ENCODE measurements around the gene ID2. TPM values are rescaled to one million over a fixed set of nuclear protein-coding genes. Genes with fewer than 3 reads are reported as not detected.
A peak's percentile ranks its signal among the peaks of the same experiment; 100 is the strongest.

Gene ID2
- total and polyA plus RNA-seq, 9 donors: 23.8 to 77.4 (median 39.7) TPM

DNA sequence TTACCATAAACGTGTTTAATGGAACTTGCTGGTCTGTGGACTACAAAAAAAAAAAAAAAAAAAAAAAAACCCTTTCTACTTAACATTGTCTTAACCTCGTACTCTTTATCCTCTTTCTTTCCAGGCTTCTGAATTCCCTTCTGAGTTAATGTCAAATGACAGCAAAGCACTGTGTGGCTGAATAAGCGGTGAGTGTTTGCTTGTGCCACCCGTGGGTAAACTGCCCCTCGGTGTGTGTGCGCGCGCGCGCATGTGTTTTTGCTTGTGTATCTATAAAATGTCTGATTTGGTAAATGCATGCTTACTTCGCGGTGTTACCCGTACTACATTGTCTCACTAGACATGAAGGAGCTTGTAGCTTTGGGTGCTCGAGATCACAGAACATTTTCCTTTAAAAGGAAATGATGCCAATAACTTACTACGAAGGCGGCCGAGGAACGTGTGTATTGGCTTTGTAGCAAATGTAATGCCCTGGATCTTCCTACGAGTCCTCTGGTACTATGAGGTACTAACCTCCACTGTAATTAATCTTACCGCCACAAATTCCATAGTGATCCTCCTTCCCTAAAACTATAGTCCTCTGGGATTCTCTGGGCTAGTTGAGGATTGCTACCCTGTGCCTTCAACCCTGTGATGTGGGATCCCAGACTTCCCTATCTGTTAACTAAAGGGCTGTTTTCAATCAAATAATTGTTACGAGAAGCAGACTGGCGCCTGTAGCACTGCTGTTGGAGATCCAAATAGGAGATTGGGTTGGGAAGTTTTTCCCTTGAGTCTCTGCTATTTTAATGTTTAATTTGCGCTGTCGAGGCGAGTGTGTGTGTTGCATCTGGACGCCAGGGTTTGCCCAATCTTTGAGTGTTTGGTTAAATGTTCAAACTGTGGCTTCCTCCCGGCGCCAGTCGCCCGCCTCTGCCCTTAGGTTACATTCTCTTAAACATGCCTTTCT lies 1.1 kb downstream of the ID2 start:
- DNase-seq: peak; percentile 54
- peak overlapping the region; percentile 69 for H3K27ac ChIP-seq (ENCODE audit: low read length)
- H3K36me3 ChIP-seq (ENCODE audit: control insufficient read depth, insufficient read depth, low read length): no peaks in the 10 kb centered on the region
- no peaks in the 10 kb centered on the region for H3K9me3 ChIP-seq (replicated peaks; ENCODE audit: control insufficient read depth, low read depth, low read length)
- H3K4me1 ChIP-seq (ENCODE audit: control insufficient read depth, insufficient read depth, low read length): peaks cover 39% of the 10 kb centered on the region
- H3K27me3 ChIP-seq (ENCODE audit: control insufficient read depth, insufficient read depth, low read length): peaks cover 20% of the 10 kb centered on the region
- 14% methylated on average over 2 of the region's 30 CpGs for WGBS (ENCODE audit: insufficient coverage)
- peak overlapping the region; percentile 60 for H3K4me3 ChIP-seq (ENCODE audit: low read length)

- WGBS (ENCODE audit: insufficient coverage): 33% methylated on average over 3 of the region's 3 CpGs
- peak; percentile 66 for DNase-seq
- H3K4me1 ChIP-seq (ENCODE audit: control insufficient read depth, insufficient read depth, low read length): peaks cover 30% of the 10 kb centered on the region
Observed at GRCh38 chr2:8684540-8684877, 2.7 kb downstream of the ID2 start.

GRCh38 chr2:8684878-8685696 lies 3.2 kb downstream of the ID2 start:
- WGBS (ENCODE audit: insufficient coverage): under 1% methylated on average over 87 of the region's 87 CpGs
- no peaks in the 10 kb centered on the region for H3K9me3 ChIP-seq (replicated peaks; ENCODE audit: control insufficient read depth, low read depth, low read length)
- DNase-seq: peak; percentile 43
- H3K27ac ChIP-seq (ENCODE audit: low read length): peak overlapping the region; percentile 59
- H3K4me1 ChIP-seq (ENCODE audit: control insufficient read depth, insufficient read depth, low read length): peaks cover 26% of the 10 kb centered on the region
- peak overlapping the region; percentile 44 for H3K4me3 ChIP-seq (ENCODE audit: low read length)
- H3K27me3 ChIP-seq (ENCODE audit: control insufficient read depth, insufficient read depth, low read length): peaks cover 20% of the 10 kb centered on the region
- H3K36me3 ChIP-seq (ENCODE audit: control insufficient read depth, insufficient read depth, low read length): no peaks in the 10 kb centered on the region

More at GRCh38 chr2:8684540-8684877, 2.7 kb downstream of the ID2 start:
- H3K27ac ChIP-seq (ENCODE audit: low read length): peak overlapping the region; percentile 59
- no peaks in the 10 kb centered on the region for H3K36me3 ChIP-seq (ENCODE audit: control insufficient read depth, insufficient read depth, low read length)
- H3K9me3 ChIP-seq (replicated peaks; ENCODE audit: control insufficient read depth, low read depth, low read length): no peaks in the 10 kb centered on the region
- H3K27me3 ChIP-seq (ENCODE audit: control insufficient read depth, insufficient read depth, low read length): peaks cover 20% of the 10 kb centered on the region
- H3K4me3 ChIP-seq (ENCODE audit: low read length): peak overlapping the region; percentile 44

GRCh38 chr2:8685697-8686358 lies 4.0 kb downstream of the ID2 start:
- H3K27me3 ChIP-seq (ENCODE audit: control insufficient read depth, insufficient read depth, low read length): peaks cover 20% of the 10 kb centered on the region
- DNase-seq: peak; percentile 69
- no peaks in the 10 kb centered on the region for H3K36me3 ChIP-seq (ENCODE audit: control insufficient read depth, insufficient read depth, low read length)
- WGBS (ENCODE audit: insufficient coverage): under 1% methylated on average over 41 of the region's 50 CpGs
- H3K9me3 ChIP-seq (replicated peaks; ENCODE audit: control insufficient read depth, low read depth, low read length): no peaks in the 10 kb centered on the region
- H3K4me1 ChIP-seq (ENCODE audit: control insufficient read depth, insufficient read depth, low read length): peaks cover 21% of the 10 kb centered on the region
- peak overlapping the region; percentile 44 for H3K4me3 ChIP-seq (ENCODE audit: low read length)
- H3K27ac ChIP-seq (ENCODE audit: low read length): no peak overlapping the region

DNA sequence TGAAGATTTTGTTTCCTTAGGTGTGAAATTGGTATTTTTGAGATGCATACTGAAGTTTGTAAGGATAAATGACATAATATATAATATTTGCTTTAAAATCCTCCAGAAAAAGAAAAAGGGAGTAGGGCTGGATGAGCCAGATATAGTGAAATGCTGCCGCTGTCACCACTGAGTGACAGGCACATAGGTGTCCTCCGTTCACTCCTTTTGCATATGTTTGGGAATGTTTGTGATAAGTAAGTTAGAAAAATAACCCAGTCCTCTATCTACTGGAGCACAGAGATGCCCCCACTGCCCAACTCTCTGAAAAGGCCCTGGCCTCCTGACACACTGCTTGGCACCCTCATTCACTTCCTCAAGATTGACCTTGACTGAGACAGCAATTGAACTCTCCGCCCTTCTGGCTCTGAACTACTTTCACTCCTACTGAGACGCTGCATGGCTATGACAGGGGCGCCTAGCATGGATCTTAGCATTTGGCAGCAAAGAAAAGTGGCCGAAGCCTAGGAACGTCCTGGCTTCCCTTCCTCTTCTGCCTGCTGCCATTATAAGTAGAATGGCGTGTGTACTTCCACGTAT lies 10.1 kb downstream of the ID2 start:
- peaks cover 4% of the 10 kb centered on the region for H3K4me1 ChIP-seq (ENCODE audit: control insufficient read depth, insufficient read depth, low read length)
- H3K4me3 ChIP-seq (ENCODE audit: low read length): no peak overlapping the region
- no peaks in the 10 kb centered on the region for H3K9me3 ChIP-seq (replicated peaks; ENCODE audit: control insufficient read depth, low read depth, low read length)
- no peak for DNase-seq
- no peaks in the 10 kb centered on the region for H3K36me3 ChIP-seq (ENCODE audit: control insufficient read depth, insufficient read depth, low read length)
- peaks cover 13% of the 10 kb centered on the region for H3K27me3 ChIP-seq (ENCODE audit: control insufficient read depth, insufficient read depth, low read length)
- H3K27ac ChIP-seq (ENCODE audit: low read length): no peak overlapping the region
- WGBS (ENCODE audit: insufficient coverage): 100% methylated on average over 2 of the region's 9 CpGs

DNA sequence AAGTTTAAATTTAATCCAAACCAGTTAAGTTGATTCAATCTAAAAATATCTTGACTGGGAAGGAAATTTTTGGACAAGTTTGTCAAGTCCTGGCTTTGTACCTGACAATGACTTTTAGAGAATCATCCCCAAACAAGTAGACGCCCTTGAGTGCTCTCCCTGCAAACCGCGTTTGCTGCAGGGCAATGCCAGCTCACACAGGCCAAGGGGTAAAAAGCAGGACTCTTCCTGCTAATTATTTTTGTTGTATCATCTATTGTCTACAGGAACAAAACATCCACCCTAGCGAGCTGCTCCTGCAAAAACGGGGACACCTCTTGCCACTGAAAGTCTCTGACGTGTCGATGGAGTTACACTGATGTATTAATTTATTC lies 10.9 kb downstream of the ID2 start:
- Histone ChIP-seq H3K4me3 (ENCODE audit: low read length) (no peak overlapping the region), H3K27me3 (ENCODE audit: control insufficient read depth, insufficient read depth, low read length) (peaks cover 13% of the 10 kb centered on the region), H3K9me3 (replicated peaks; ENCODE audit: control insufficient read depth, low read depth, low read length) (no peaks in the 10 kb centered on the region), H3K4me1 (ENCODE audit: control insufficient read depth, insufficient read depth, low read length) (peaks cover 4% of the 10 kb centered on the region), H3K36me3 (ENCODE audit: control insufficient read depth, insufficient read depth, low read length) (no peaks in the 10 kb centered on the region), H3K27ac (ENCODE audit: low read length) (no peak overlapping the region)
- 73% methylated on average over 3 of the region's 7 CpGs for WGBS (ENCODE audit: insufficient coverage)
- DNase-seq: no peak

DNA sequence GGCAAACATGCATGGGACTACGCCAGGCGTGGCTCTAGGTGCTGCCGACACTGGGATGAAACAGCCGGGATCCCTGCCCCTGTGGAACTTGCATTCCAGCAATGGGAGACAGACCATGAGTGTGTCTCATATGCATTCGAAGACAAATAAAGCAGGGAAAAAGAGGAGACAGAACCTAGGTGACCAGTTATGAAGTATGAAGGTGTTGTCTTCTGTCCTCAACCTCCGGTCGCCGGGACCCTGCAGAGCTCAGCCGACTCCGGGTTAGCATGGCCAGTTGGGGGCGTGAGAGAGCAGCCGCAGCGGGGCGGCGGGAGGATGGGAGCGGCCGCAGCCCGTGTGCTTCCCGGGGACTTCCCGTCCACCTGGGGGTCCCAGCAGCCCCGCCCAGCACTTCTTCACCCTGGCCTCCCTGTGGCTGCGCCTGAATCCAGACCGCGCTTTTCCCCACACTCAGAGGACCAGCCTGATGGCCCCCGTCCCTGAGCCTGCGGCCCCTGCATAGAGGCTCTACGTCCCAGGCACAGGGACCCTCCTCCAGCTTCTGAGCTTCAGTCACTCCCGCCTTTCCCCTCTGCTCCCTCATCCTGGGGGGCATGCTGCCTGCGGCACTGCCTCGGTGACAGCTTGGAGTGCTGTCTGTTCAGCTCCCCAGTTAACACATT lies 11.4 kb downstream of the ID2 start:
- Histone ChIP-seq H3K27me3 (ENCODE audit: control insufficient read depth, insufficient read depth, low read length) (peaks cover 13% of the 10 kb centered on the region), H3K27ac (ENCODE audit: low read length) (no peak overlapping the region), H3K36me3 (ENCODE audit: control insufficient read depth, insufficient read depth, low read length) (no peaks in the 10 kb centered on the region), H3K4me1 (ENCODE audit: control insufficient read depth, insufficient read depth, low read length) (peaks cover 4% of the 10 kb centered on the region), H3K4me3 (ENCODE audit: low read length) (no peak overlapping the region), H3K9me3 (replicated peaks; ENCODE audit: control insufficient read depth, low read depth, low read length) (no peaks in the 10 kb centered on the region)
- WGBS (ENCODE audit: insufficient coverage): 21% methylated on average over 29 of the region's 30 CpGs
- DNase-seq: no peak

DNA sequence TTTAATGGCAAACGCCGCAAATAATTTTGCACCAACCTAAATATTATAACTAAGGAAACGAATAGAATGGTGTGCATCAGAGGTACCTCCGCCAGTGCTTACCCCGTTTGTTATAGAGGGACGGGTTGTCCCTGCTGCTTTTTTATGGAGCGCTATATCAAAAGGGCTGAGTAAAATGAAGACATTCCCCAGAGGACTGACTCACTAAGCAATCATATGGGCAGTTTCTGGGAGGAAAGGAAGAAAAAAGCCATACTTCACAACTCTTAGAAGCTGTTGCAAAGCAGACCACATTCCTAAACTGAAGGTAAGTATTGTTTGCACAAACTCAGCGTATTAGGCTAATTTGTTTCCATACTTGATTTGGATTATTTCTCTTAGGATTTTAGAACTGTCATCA lies 12.9 kb downstream of the ID2 start:
- no peak overlapping the region for H3K27ac ChIP-seq (ENCODE audit: low read length)
- no peaks in the 10 kb centered on the region for H3K36me3 ChIP-seq (ENCODE audit: control insufficient read depth, insufficient read depth, low read length)
- H3K9me3 ChIP-seq (replicated peaks; ENCODE audit: control insufficient read depth, low read depth, low read length): no peaks in the 10 kb centered on the region
- peaks cover 4% of the 10 kb centered on the region for H3K4me1 ChIP-seq (ENCODE audit: control insufficient read depth, insufficient read depth, low read length)
- H3K27me3 ChIP-seq (ENCODE audit: control insufficient read depth, insufficient read depth, low read length): peaks cover 13% of the 10 kb centered on the region
- WGBS (ENCODE audit: insufficient coverage): no CpG with 5 or more reads among the region's 8 CpGs
- DNase-seq: no peak
- H3K4me3 ChIP-seq (ENCODE audit: low read length): no peak overlapping the region

DNA sequence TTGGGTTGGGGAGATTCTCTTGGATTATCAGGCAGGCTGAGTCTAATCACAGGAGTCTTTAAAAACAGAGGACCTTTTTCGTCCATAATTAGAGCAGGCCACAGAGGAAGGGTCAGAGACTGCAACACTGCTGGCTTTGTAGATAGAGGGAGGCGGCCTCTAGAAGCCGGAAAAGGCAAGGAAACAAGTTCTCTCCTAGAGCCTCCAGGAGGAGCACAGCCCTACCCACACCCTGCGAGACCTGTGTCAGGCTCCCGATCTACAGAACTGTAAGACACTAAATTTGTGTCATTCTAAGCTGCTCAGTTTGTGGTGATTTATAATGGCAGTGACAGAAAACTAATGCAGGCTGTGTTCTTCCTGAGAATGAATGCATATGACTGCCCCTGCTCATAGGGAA lies 15.3 kb downstream of the ID2 start:
- peaks cover 10% of the 10 kb centered on the region for H3K27me3 ChIP-seq (ENCODE audit: control insufficient read depth, insufficient read depth, low read length)
- H3K4me3 ChIP-seq (ENCODE audit: low read length): no peak overlapping the region
- DNase-seq: no peak
- no peaks in the 10 kb centered on the region for H3K9me3 ChIP-seq (replicated peaks; ENCODE audit: control insufficient read depth, low read depth, low read length)
- H3K4me1 ChIP-seq (ENCODE audit: control insufficient read depth, insufficient read depth, low read length): peaks cover 4% of the 10 kb centered on the region
- WGBS (ENCODE audit: insufficient coverage): 100% methylated on average over 3 of the region's 5 CpGs
- no peak overlapping the region for H3K27ac ChIP-seq (ENCODE audit: low read length)
- H3K36me3 ChIP-seq (ENCODE audit: control insufficient read depth, insufficient read depth, low read length): no peaks in the 10 kb centered on the region
